H1 (cell line): Measurements from ENCODE around the gene ASAP2.

Source experiments
- ATF2 ChIP-seq: IDR thresholded peaks from 2 replicates; pipeline ENCODE4 v1.6.1; 2012; ENCODE audit warnings: low read length, inconsistent platforms
- ATF3 ChIP-seq: IDR thresholded peaks from 2 replicates; pipeline ENCODE4 v1.6.1; 2011; ENCODE audit warnings: low read depth, mild to moderate bottlenecking, low read length; ENCODE audit not compliant: insufficient read depth
- BACH1 ChIP-seq: IDR thresholded peaks from 2 replicates; pipeline ENCODE4 v1.6.1; 2012; ENCODE audit warnings: low read length, improper control_type of control experiment
- CTCF ChIP-seq, 3 experiments: IDR thresholded peaks; 1 replicate in 2 of 3; 2 replicates in 1 of 3; pipeline versions ENCODE4 v1.5.1 to v1.6.1; 2011; ENCODE audit warnings: low read length in 3 of 3, mild to moderate bottlenecking in 3 of 3, inconsistent platforms in 2 of 3, low read depth in 1 of 3, moderate library complexity in 1 of 3; ENCODE audit not compliant: insufficient read depth in 1 of 3; ENCODE audit errors: control extremely low read depth in 1 of 3
- EZH2 ChIP-seq: fragments of 200-600 bp; sonication (generic); IDR thresholded peaks from 2 replicates; pipeline ENCODE4 v1.7.1; 2012; ENCODE audit warnings: low read depth, mild to moderate bottlenecking, moderate library complexity, low read length, inconsistent platforms; ENCODE audit not compliant: severe bottlenecking
- HDAC6 ChIP-seq: IDR thresholded peaks from one replicate; pipeline ENCODE4 v1.7.1; 2012; ENCODE audit warnings: low read depth, mild to moderate bottlenecking, inconsistent platforms, low read length, moderate library complexity
- KDM1A ChIP-seq: fragments of 200-600, 300-600 bp; sonication (generic); IDR thresholded peaks from 2 replicates; pipeline ENCODE4 v1.7.1; 2016; ENCODE audit warnings: mild to moderate bottlenecking, low read length, borderline replicate concordance
- MAFK ChIP-seq: IDR thresholded peaks from 2 replicates; pipeline ENCODE4 v1.6.1; 2012; ENCODE audit warnings: low read depth, mild to moderate bottlenecking, improper control_type of control experiment, low read length
- POLR2A ChIP-seq, 2 experiments: IDR thresholded peaks; 1 replicate in 1 of 2; 2 replicates in 1 of 2; pipeline ENCODE4 v1.6.1; 2011; ENCODE audit warnings: low read depth in 2 of 2, low read length in 2 of 2, mild to moderate bottlenecking in 2 of 2; ENCODE audit errors: control extremely low read depth in 1 of 2
- RAD21 ChIP-seq, 2 experiments: IDR thresholded peaks in 1 of 2; conservative IDR thresholded peaks in 1 of 2; 2 replicates each; pipeline ENCODE4 v1.6.1; 2011; ENCODE audit warnings: low read depth in 2 of 2, low read length in 2 of 2, improper control_type of control experiment in 1 of 2, inconsistent platforms in 1 of 2, mild to moderate bottlenecking in 1 of 2, moderate library complexity in 1 of 2
- RFX5 ChIP-seq: IDR thresholded peaks from 2 replicates; pipeline ENCODE4 v1.6.1; 2011; ENCODE audit warnings: low read depth, low read length, improper control_type of control experiment, borderline replicate concordance
- SP4 ChIP-seq: IDR thresholded peaks from 2 replicates; pipeline ENCODE4 v1.6.1; 2012; ENCODE audit warnings: low read length, inconsistent platforms
- TEAD4 ChIP-seq: IDR thresholded peaks from 2 replicates; pipeline ENCODE4 v1.6.1; 2012; ENCODE audit warnings: low read depth, low read length, inconsistent platforms, mixed read lengths

GRCh38 chr2:9210030-9210429 is 3.4 kb downstream of the ASAP2 start:
- no peak for TF ChIP-seq POLR2A (IDR thresholded peaks at IDR 0.05; ENCODE audit: control extremely low read depth in 1 of 2, low read depth in 2 of 2, low read length in 2 of 2)
- no peak for TF ChIP-seq ATF3
- no peak for TF ChIP-seq RAD21 (IDR thresholded peaks at IDR 0.05 in 1 of 2, conservative IDR thresholded peaks at IDR 0.05 in 1 of 2; ENCODE audit: low read depth in 2 of 2, low read length in 2 of 2)
- no peak for TF ChIP-seq BACH1
- no peak for TF ChIP-seq RFX5
- no peak for TF ChIP-seq KDM1A
- no peak for TF ChIP-seq CTCF (IDR thresholded peaks at IDR 0.05; ENCODE audit: control extremely low read depth in 1 of 3, insufficient read depth in 1 of 3, low read depth in 1 of 3, low read length in 3 of 3)
- TF ChIP-seq EZH2: no peak
- TF ChIP-seq HDAC6: no peak
- no peak for TF ChIP-seq SP4
- TF ChIP-seq MAFK: no peak
- no peak for TF ChIP-seq ATF2
- no peak for TF ChIP-seq TEAD4
